ENCODE measurements around the gene SEC14L2. TPM values are rescaled to one million over a fixed set of nuclear protein-coding genes. Genes with fewer than 3 reads are reported as not detected.

The SEC14L2 gene
- total RNA-seq, 4 donors from 2014 or later = 0.38 to 4.4 (median 3.0) TPM

DNA sequence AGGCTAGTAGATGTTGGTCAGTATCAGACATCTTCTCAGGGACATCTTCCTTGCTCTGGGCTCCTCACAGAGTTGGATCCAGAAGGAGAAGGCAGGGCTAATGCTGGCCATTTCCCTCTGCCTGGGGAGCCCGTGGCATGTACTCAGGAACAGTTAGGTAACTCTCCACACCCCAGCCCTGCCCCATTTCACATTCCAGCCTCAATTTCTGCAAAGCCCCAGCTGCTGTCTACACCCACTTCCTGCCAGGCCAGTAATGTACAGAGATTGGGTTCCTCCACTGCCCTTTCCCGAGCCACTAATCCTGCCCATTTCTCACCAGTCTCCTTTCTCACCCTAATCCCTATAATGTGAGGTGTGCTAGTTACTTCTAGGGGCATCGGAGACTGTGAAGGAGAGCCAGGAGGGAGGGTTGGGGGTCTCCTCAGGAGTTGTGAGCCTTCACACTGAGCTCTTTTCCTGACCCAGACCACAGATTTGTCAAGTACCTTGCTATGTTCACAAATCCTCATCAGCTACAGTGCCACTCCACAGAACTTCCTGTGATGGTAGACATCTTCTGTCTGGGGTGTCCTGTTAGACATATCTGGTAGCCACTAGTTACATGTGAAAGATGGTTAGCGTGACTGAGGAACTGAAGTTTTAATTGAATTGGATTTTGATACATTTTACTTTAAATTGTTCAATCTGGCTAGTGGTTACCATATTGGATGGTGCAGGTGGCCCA lies 76.3 kb downstream of the SEC14L2 start:
- TF ChIP-seq, protein P1, sequence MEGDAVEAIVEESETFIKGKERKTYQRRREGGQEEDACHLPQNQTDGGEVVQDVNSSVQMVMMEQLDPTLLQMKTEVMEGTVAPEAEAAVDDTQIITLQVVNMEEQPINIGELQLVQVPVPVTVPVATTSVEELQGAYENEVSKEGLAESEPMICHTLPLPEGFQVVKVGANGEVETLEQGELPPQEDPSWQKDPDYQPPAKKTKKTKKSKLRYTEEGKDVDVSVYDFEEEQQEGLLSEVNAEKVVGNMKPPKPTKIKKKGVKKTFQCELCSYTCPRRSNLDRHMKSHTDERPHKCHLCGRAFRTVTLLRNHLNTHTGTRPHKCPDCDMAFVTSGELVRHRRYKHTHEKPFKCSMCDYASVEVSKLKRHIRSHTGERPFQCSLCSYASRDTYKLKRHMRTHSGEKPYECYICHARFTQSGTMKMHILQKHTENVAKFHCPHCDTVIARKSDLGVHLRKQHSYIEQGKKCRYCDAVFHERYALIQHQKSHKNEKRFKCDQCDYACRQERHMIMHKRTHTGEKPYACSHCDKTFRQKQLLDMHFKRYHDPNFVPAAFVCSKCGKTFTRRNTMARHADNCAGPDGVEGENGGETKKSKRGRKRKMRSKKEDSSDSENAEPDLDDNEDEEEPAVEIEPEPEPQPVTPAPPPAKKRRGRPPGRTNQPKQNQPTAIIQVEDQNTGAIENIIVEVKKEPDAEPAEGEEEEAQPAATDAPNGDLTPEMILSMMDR (IDR thresholded peaks at IDR 0.05; ENCODE audit: low read depth) = no peak

DNA sequence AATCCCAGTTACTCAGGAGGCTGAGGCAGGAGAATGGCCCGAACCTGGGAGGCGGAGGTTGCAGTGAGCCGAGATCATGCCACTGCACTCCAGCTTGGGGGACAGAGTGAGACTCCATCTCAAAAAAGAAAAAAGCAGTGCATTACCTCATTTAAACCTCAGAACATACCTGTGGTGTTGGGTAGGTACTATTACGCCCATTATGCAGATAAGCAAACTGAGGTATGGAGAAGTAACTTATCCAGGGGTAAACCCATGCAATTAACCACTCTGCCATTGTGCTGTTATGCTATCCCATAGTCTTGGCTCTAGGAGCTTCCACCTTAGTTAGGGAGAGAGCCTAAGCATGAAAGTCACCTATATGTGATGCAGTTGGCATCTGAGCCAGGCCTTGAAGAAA lies 77.3 kb downstream of the SEC14L2 start:
- TF ChIP-seq, protein P1 (IDR thresholded peaks at IDR 0.05; ENCODE audit: low read depth) = no peak

Small RNA genes lying within 50 kb of the gene (small RNA-seq; reads per million reads assigned to genes)
- gene AC004832.3 = not detected
- not detected for gene RNU6-564P

Other genes starting within 250 kb of the SEC14L2 start
- gene LIF, start 150.3 kb upstream of the SEC14L2 start, total RNA-seq = under 1 TPM in 2 of 4 donors, not detected in 2; 0.82 to 0.88 TPM
- gene OSM, start 130.2 kb upstream of the SEC14L2 start, total RNA-seq = 1 to 10 TPM in 2 of 4 donors, under 1 TPM in 2; 0.82 to 7.3 (median 1.0) TPM
- gene CASTOR1, start 107.5 kb upstream of the SEC14L2 start, total RNA-seq = 10 to 100 TPM in 2 of 4 donors, 1 to 10 TPM in 2; 8.5 to 26.9 (median 12.8) TPM
- gene TBC1D10A, start 70.1 kb upstream of the SEC14L2 start, total RNA-seq = 10 to 100 TPM; 13.9 to 43.1 (median 22.9) TPM
- 10 to 100 TPM; 51.8 to 81.0 (median 67.4) TPM for gene SF3A1, start 40.1 kb upstream of the SEC14L2 start, total RNA-seq
- 1 to 10 TPM; 1.0 to 4.7 (median 2.5) TPM for gene CCDC157, start 40.0 kb upstream of the SEC14L2 start, total RNA-seq
- 10 to 100 TPM in 1 of 4 donors, 1 to 10 TPM in 3; 2.1 to 13.8 (median 9.0) TPM for gene RNF215, start 9.6 kb upstream of the SEC14L2 start, total RNA-seq
- gene MTFP1, start 28.8 kb downstream of the SEC14L2 start, total RNA-seq = 10 to 100 TPM in 1 of 4 donors, 1 to 10 TPM in 3; 5.1 to 15.3 (median 8.1) TPM
- gene SEC14L3, start 75.0 kb downstream of the SEC14L2 start, total RNA-seq = not detected
- gene SEC14L4, start 108.7 kb downstream of the SEC14L2 start, total RNA-seq = not detected
- gene SEC14L6, start 149.7 kb downstream of the SEC14L2 start, total RNA-seq = under 1 TPM in 1 of 4 donors, not detected in 3; 0.16 TPM
- gene GAL3ST1, start 177.6 kb downstream of the SEC14L2 start, total RNA-seq = 1 to 10 TPM in 1 of 4 donors, under 1 TPM in 1, not detected in 2; 0.66 to 1.0 TPM
- 10 to 100 TPM; 26.0 to 69.5 (median 36.4) TPM for gene PES1, start 194.9 kb downstream of the SEC14L2 start, total RNA-seq
- gene TCN2, start 210.2 kb downstream of the SEC14L2 start, total RNA-seq = 100 to 1,000 TPM in 1 of 4 donors, 10 to 100 TPM in 3; 50.9 to 142 (median 59.0) TPM
- gene SLC35E4, start 238.8 kb downstream of the SEC14L2 start, total RNA-seq = 1 to 10 TPM; 2.4 to 5.4 (median 3.2) TPM

Data from subcutaneous adipose tissue (tissue), 4 donors.